ENCODE data around the gene CALML3. TPM values are rescaled to one million over a fixed set of nuclear protein-coding genes. Genes with fewer than 3 reads are reported as not detected.

The CALML3 gene
- total and polyA plus RNA-seq, 2 donors (not counting 1 experiment from before 2014, with no cell fraction given), result not detected

- no peak for DNase-seq (ENCODE audit: low read depth in 2 of 2)
- no peak overlapping the region for H3K4me3 ChIP-seq (replicated peaks in 1 of 4; ENCODE audit: control extremely low read depth in 1 of 4, insufficient read depth in 1 of 4, low read depth in 3 of 4, low read length in 4 of 4)
- H3K27ac ChIP-seq (ENCODE audit: insufficient read depth, low read length), result no peak overlapping the region
- H4K20me1 ChIP-seq (ENCODE audit: control insufficient read depth, extremely low read depth, insufficient read depth, low read length), result no peaks in the 10 kb centered on the region
- no peaks in the 10 kb centered on the region for H3K36me3 ChIP-seq (ENCODE audit: control insufficient read depth, insufficient read depth, low read length)
- no peaks in the 10 kb centered on the region for H3K27me3 ChIP-seq (ENCODE audit: control insufficient read depth, insufficient read depth, low read length)
- no peaks in the 10 kb centered on the region for H3K4me1 ChIP-seq (ENCODE audit: control insufficient read depth, extremely low read depth, insufficient read depth, low read length)
- no peaks in the 10 kb centered on the region for H3K79me2 ChIP-seq (ENCODE audit: control insufficient read depth, insufficient read depth, low read length)
- H3K9ac ChIP-seq (ENCODE audit: insufficient read depth, low read length), result no peak overlapping the region
- H3K9me3 ChIP-seq (ENCODE audit: control insufficient read depth, insufficient read depth, low read depth, low read length), result no peaks in the 10 kb centered on the region
- no peak overlapping the region for H3K4me2 ChIP-seq (ENCODE audit: extremely low read depth, insufficient read depth, low read length)
- no peak overlapping the region for H2AFZ ChIP-seq (ENCODE audit: low read length)
- TF ChIP-seq, protein P1, sequence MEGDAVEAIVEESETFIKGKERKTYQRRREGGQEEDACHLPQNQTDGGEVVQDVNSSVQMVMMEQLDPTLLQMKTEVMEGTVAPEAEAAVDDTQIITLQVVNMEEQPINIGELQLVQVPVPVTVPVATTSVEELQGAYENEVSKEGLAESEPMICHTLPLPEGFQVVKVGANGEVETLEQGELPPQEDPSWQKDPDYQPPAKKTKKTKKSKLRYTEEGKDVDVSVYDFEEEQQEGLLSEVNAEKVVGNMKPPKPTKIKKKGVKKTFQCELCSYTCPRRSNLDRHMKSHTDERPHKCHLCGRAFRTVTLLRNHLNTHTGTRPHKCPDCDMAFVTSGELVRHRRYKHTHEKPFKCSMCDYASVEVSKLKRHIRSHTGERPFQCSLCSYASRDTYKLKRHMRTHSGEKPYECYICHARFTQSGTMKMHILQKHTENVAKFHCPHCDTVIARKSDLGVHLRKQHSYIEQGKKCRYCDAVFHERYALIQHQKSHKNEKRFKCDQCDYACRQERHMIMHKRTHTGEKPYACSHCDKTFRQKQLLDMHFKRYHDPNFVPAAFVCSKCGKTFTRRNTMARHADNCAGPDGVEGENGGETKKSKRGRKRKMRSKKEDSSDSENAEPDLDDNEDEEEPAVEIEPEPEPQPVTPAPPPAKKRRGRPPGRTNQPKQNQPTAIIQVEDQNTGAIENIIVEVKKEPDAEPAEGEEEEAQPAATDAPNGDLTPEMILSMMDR (conservative IDR thresholded peaks at IDR 0.05 in 1 of 2, IDR thresholded peaks at IDR 0.05 in 1 of 2; ENCODE audit: low read depth in 1 of 2, low read length in 2 of 2), result no peak
- no peak for TF ChIP-seq EZH2 (IDR thresholded peaks at IDR 0.05; ENCODE audit: low read length, missing control alignments)
Measured at GRCh38 chr10:5529702-5530411, 5.1 kb downstream of the CALML3 start.

DNA sequence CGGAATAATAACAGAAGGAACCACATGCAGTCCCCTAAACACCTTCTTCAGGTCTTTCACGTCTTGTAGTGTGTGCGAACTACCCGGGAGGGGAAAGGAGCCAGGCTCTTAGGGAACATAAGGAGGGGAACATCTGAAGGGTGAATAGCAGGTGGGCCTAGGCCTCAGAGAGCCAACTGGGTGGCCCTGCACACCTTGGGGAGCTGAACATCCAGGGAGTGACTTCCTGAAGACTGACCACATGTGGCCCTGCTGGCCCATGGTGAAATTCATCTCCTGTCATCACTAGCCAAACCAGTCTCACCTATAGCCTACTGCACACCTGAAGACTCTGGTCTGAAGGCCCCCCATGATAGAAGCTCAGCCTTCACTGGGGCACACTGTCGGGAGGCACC, 5.6 kb downstream of the CALML3 start:
- Histone ChIP-seq H3K4me2 (ENCODE audit: extremely low read depth, insufficient read depth, low read length) (no peak overlapping the region), H3K9me3 (ENCODE audit: control insufficient read depth, insufficient read depth, low read depth, low read length) (no peaks in the 10 kb centered on the region), H3K27me3 (ENCODE audit: control insufficient read depth, insufficient read depth, low read length) (no peaks in the 10 kb centered on the region), H3K4me1 (ENCODE audit: control insufficient read depth, extremely low read depth, insufficient read depth, low read length) (no peaks in the 10 kb centered on the region), H3K27ac (ENCODE audit: insufficient read depth, low read length) (no peak overlapping the region), H3K4me3 (replicated peaks in 1 of 4; ENCODE audit: control extremely low read depth in 1 of 4, insufficient read depth in 1 of 4, low read depth in 3 of 4, low read length in 4 of 4) (no peak overlapping the region), H3K79me2 (ENCODE audit: control insufficient read depth, insufficient read depth, low read length) (no peaks in the 10 kb centered on the region), H2AFZ (ENCODE audit: low read length) (no peak overlapping the region), H4K20me1 (ENCODE audit: control insufficient read depth, extremely low read depth, insufficient read depth, low read length) (no peaks in the 10 kb centered on the region), H3K36me3 (ENCODE audit: control insufficient read depth, insufficient read depth, low read length) (no peaks in the 10 kb centered on the region), H3K9ac (ENCODE audit: insufficient read depth, low read length) (no peak overlapping the region)
- DNase-seq (ENCODE audit: low read depth in 2 of 2), result no peak
- TF ChIP-seq, protein P1 (conservative IDR thresholded peaks at IDR 0.05 in 1 of 2, IDR thresholded peaks at IDR 0.05 in 1 of 2; ENCODE audit: low read depth in 1 of 2, low read length in 2 of 2), result no peak
- TF ChIP-seq EZH2 (IDR thresholded peaks at IDR 0.05; ENCODE audit: low read length, missing control alignments), result no peak

DNA sequence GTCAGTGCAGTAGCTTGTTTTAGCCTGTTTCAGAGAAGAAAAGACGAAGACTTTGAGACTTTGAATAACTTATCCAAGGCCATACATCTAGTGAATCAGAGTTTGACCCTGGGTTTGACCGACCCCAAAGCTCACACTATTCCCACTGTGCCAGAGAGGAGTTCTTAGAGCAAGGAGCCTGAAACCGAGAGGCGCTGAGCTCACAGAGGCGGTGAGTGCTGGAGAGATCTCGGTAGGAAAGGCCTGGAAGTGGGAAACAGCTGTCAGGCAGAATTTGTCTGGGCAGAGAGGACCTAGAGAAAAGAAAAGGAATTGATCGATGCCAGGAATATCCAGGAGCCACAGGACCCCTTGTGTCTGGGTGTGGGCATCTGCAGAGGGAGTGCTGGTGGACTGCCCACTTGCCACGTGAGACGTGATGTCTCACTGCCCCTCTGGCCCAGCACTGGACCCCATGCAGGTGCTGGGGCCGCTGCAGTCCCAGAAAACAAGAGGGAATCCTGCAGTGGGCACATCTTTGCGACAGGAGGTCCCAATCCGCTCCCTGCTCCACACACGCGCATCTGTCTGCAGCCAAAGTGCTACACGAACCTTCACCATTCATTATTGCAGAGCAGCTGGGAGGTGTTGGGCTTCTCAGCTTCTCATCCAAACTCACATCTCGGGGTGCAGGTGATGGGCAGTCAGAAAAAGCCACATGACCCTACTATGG, 6.2 kb downstream of the CALML3 start:
- Histone ChIP-seq H3K9ac (ENCODE audit: insufficient read depth, low read length) (no peak overlapping the region), H3K4me1 (ENCODE audit: control insufficient read depth, extremely low read depth, insufficient read depth, low read length) (no peaks in the 10 kb centered on the region), H3K27ac (ENCODE audit: insufficient read depth, low read length) (no peak overlapping the region), H3K4me3 (replicated peaks in 1 of 4; ENCODE audit: control extremely low read depth in 1 of 4, insufficient read depth in 1 of 4, low read depth in 3 of 4, low read length in 4 of 4) (no peak overlapping the region), H3K79me2 (ENCODE audit: control insufficient read depth, insufficient read depth, low read length) (no peaks in the 10 kb centered on the region), H3K4me2 (ENCODE audit: extremely low read depth, insufficient read depth, low read length) (no peak overlapping the region), H3K9me3 (ENCODE audit: control insufficient read depth, insufficient read depth, low read depth, low read length) (no peaks in the 10 kb centered on the region), H3K36me3 (ENCODE audit: control insufficient read depth, insufficient read depth, low read length) (no peaks in the 10 kb centered on the region), H3K27me3 (ENCODE audit: control insufficient read depth, insufficient read depth, low read length) (no peaks in the 10 kb centered on the region), H2AFZ (ENCODE audit: low read length) (no peak overlapping the region), H4K20me1 (ENCODE audit: control insufficient read depth, extremely low read depth, insufficient read depth, low read length) (no peaks in the 10 kb centered on the region)
- no peak for TF ChIP-seq EZH2 (IDR thresholded peaks at IDR 0.05; ENCODE audit: low read length, missing control alignments)
- TF ChIP-seq, protein P1 (conservative IDR thresholded peaks at IDR 0.05 in 1 of 2, IDR thresholded peaks at IDR 0.05 in 1 of 2; ENCODE audit: low read depth in 1 of 2, low read length in 2 of 2), result no peak
- DNase-seq (ENCODE audit: low read depth in 2 of 2), result no peak
